ENCODE data around the gene EVA1A. TPM values are rescaled to one million over a fixed set of nuclear protein-coding genes. Genes with fewer than 3 reads are reported as not detected.

The EVA1A gene
- total RNA-seq, 3 donors from 2014 or later (not counting 1 experiment from before 2014, with no cell fraction given), result not detected

DNA sequence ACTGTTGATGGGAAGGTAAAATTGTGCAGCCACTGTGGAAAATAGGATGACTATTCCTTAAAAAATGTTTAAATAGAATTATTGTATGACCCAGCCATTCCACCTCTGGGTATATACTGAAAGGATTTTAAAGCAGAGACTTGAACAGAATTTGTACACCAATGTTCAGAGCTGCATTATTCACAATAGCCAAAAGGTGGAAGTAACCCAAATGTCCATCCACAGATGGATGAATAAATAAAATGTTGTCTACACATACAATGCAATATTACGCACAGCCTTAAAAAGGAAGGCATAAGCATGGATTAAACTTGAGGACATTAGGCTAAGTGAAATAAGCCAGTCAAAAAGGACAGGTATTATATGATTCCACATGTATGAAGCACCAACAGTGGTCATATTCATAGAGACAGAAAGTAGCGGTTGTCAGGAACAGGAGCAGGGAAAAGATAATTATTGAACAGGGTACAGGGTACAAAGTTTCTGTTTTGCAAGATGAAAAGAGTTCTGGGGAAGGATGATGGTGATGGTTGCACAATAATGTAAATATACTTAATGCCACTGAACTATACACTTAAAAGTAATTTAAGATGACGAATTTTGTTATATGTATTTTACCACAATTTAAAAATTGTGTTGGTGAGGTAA lies 39.4 kb downstream of the EVA1A start:
- H3K27me3 Mint-ChIP-seq (ENCODE audit: low read depth in 2 of 2), result peaks cover 0 to 6% of the 10 kb centered on the region in 2 donors
- intact Hi-C loops (cut with micrococcal nuclease), result no loop called here
- Histone ChIP-seq H3K36me3 (ENCODE audit: control insufficient read depth, insufficient read depth, low read length) (no peaks in the 10 kb centered on the region), H3K4me3 (ENCODE audit: low read length) (no peak overlapping the region), H3K27ac (ENCODE audit: low read length) (no peak overlapping the region), H3K4me1 (ENCODE audit: control insufficient read depth, insufficient read depth, low read length) (no peaks in the 10 kb centered on the region), H3K27me3 (ENCODE audit: control insufficient read depth, insufficient read depth, low read length) (no peaks in the 10 kb centered on the region), H3K9me3 (ENCODE audit: control insufficient read depth, insufficient read depth, low read length) (no peaks in the 10 kb centered on the region)
- no peak overlapping the region for H3K4me3 Mint-ChIP-seq
- 92% methylated on average over 2 of the region's 3 CpGs for WGBS (ENCODE audit: insufficient coverage)
- ATAC-seq (no peak), DNase-seq (no peak)
- no peaks in the 10 kb centered on the region for H3K36me3 Mint-ChIP-seq
- no peak overlapping the region for H3K27ac Mint-ChIP-seq
- H3K4me1 Mint-ChIP-seq, result no peaks in the 10 kb centered on the region
- H3K9me3 Mint-ChIP-seq, result peaks cover 0 to 3% of the 10 kb centered on the region in 2 donors
- TF ChIP-seq, protein P1, sequence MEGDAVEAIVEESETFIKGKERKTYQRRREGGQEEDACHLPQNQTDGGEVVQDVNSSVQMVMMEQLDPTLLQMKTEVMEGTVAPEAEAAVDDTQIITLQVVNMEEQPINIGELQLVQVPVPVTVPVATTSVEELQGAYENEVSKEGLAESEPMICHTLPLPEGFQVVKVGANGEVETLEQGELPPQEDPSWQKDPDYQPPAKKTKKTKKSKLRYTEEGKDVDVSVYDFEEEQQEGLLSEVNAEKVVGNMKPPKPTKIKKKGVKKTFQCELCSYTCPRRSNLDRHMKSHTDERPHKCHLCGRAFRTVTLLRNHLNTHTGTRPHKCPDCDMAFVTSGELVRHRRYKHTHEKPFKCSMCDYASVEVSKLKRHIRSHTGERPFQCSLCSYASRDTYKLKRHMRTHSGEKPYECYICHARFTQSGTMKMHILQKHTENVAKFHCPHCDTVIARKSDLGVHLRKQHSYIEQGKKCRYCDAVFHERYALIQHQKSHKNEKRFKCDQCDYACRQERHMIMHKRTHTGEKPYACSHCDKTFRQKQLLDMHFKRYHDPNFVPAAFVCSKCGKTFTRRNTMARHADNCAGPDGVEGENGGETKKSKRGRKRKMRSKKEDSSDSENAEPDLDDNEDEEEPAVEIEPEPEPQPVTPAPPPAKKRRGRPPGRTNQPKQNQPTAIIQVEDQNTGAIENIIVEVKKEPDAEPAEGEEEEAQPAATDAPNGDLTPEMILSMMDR (IDR thresholded peaks at IDR 0.05), result no peak

- Mint-ChIP-seq H3K27me3 (ENCODE audit: low read depth in 2 of 2) (peaks cover 0 to 6% of the 10 kb centered on the region in 2 donors), H3K4me3 (no peak overlapping the region), H3K27ac (no peak overlapping the region), H3K36me3 (no peaks in the 10 kb centered on the region), H3K9me3 (peaks cover 2 to 5% of the 10 kb centered on the region in 2 donors), H3K4me1 (no peaks in the 10 kb centered on the region)
- intact Hi-C loops (cut with micrococcal nuclease), result no loop called here
- H3K36me3 ChIP-seq (ENCODE audit: control insufficient read depth, insufficient read depth, low read length), result no peaks in the 10 kb centered on the region
- ATAC-seq, result no peak
- no peak overlapping the region for H3K4me3 ChIP-seq (ENCODE audit: low read length)
- DNase-seq, result no peak
- TF ChIP-seq, protein P1 (IDR thresholded peaks at IDR 0.05), result no peak
- H3K4me1 ChIP-seq (ENCODE audit: control insufficient read depth, insufficient read depth, low read length), result no peaks in the 10 kb centered on the region
- no peaks in the 10 kb centered on the region for H3K27me3 ChIP-seq (ENCODE audit: control insufficient read depth, insufficient read depth, low read length)
- H3K9me3 ChIP-seq (ENCODE audit: control insufficient read depth, insufficient read depth, low read length), result no peaks in the 10 kb centered on the region
- H3K27ac ChIP-seq (ENCODE audit: low read length), result no peak overlapping the region
Measured at GRCh38 chr2:75519843-75520242, 40.9 kb downstream of the EVA1A start.

- Histone ChIP-seq H3K36me3 (ENCODE audit: control insufficient read depth, insufficient read depth, low read length) (no peaks in the 10 kb centered on the region), H3K9me3 (ENCODE audit: control insufficient read depth, insufficient read depth, low read length) (no peaks in the 10 kb centered on the region), H3K4me1 (ENCODE audit: control insufficient read depth, insufficient read depth, low read length) (no peaks in the 10 kb centered on the region), H3K27me3 (ENCODE audit: control insufficient read depth, insufficient read depth, low read length) (no peaks in the 10 kb centered on the region), H3K27ac (ENCODE audit: low read length) (no peak overlapping the region), H3K4me3 (ENCODE audit: low read length) (no peak overlapping the region)
- 85% methylated on average over 10 of the region's 10 CpGs for WGBS (ENCODE audit: insufficient coverage)
- Mint-ChIP-seq H3K9me3 (peaks cover 2 to 5% of the 10 kb centered on the region in 2 donors), H3K4me3 (no peak overlapping the region), H3K4me1 (no peaks in the 10 kb centered on the region), H3K27ac (no peak overlapping the region), H3K27me3 (ENCODE audit: low read depth in 2 of 2) (peaks cover 0 to 6% of the 10 kb centered on the region in 2 donors), H3K36me3 (no peaks in the 10 kb centered on the region)
- intact Hi-C loops (cut with micrococcal nuclease), result no loop called here
- DNase-seq (no peak), ATAC-seq (no peak)
- TF ChIP-seq, protein P1 (IDR thresholded peaks at IDR 0.05), result no peak
Measured at GRCh38 chr2:75518638-75519465, 41.9 kb downstream of the EVA1A start.
